SK-N-SH (cell line): ENCODE measurements around the gene PNO1. TPM values are rescaled to one million over a fixed set of nuclear protein-coding genes. Genes with fewer than 3 reads are reported as not detected.

Experiments used
- CTCF ChIA-PET: fragments of 300-600, 350-600 bp; formaldehyde crosslinking; extraction: SDS; loops from one replicate; lab custom pipeline; 2021; lab: Yijun Ruan, JAX
- POLR2A ChIA-PET: fragments of 350-600 bp; sonication (Branson Sonifier 250); formaldehyde crosslinking; extraction: SDS; loops from one replicate; lab custom pipeline; 2020; ENCODE audit warnings: antibody characterized with exemption, inconsistent platforms; lab: Yijun Ruan, JAX
- DNase-seq: peaks from one replicate; pipeline ENCODE4 v3.0.0; 2012
- H2AFZ ChIP-seq: fragments of 200-600 bp; sonication (generic); 2 replicates; pipeline ENCODE4 v1.8.1; 2016; ENCODE audit warnings: antibody characterized with exemption, mild to moderate bottlenecking, low read depth
- H3F3A ChIP-seq: fragments of 200-600 bp; sonication (generic); replicated peaks from 2 replicates; pipeline ENCODE3; 2016; ENCODE audit warnings: antibody characterized with exemption, mild to moderate bottlenecking; ENCODE audit not compliant: insufficient read depth
- H3K27ac ChIP-seq, 2 experiments: fragments of 200-500 bp in 1 of 2; fragments of 200-600 bp in 1 of 2; sonication (Bioruptor generic) in 1 of 2; sonication (generic), shearing (Covaris generic) in 1 of 2; 2 replicates each; pipeline versions ENCODE4 v1.5.1 to v1.6.1; 2014 to 2016; ENCODE audit warnings: low read depth in 2 of 2, inconsistent platforms in 1 of 2, low read length in 1 of 2, mild to moderate bottlenecking in 1 of 2, mixed read lengths in 1 of 2
- H3K27me3 ChIP-seq: fragments of 200-600 bp; sonication (generic), shearing (Covaris generic); 2 replicates; pipeline ENCODE4 v1.6.1; 2016; ENCODE audit warnings: mixed run types; ENCODE audit not compliant: insufficient read depth
- H3K36me3 ChIP-seq, 2 experiments: fragments of 200-500 bp in 1 of 2; fragments of 200-600 bp in 1 of 2; sonication (Bioruptor generic) in 1 of 2; sonication (generic) in 1 of 2; replicated peaks in 1 of 2; 2 replicates each; pipeline versions ENCODE3 to v1.5.1; 2014 to 2016; ENCODE audit warnings: low read length in 1 of 2, mild to moderate bottlenecking in 1 of 2; ENCODE audit not compliant: insufficient read depth in 2 of 2, control insufficient read depth in 1 of 2
- H3K4me1 ChIP-seq, 2 experiments: fragments of 200-500 bp in 1 of 2; fragments of 200-600 bp in 1 of 2; sonication (Bioruptor generic) in 1 of 2; sonication (generic), shearing (Covaris generic) in 1 of 2; 2 replicates each; pipeline versions ENCODE4 v1.5.1 to v1.6.1; 2014 to 2016; ENCODE audit warnings: low read depth in 1 of 2, low read length in 1 of 2, mixed run types in 1 of 2; ENCODE audit not compliant: insufficient read depth in 2 of 2, control insufficient read depth in 1 of 2
- H3K4me2 ChIP-seq: fragments of 200-600 bp; sonication (generic), shearing (Covaris generic); 2 replicates; pipeline ENCODE4 v1.6.1; 2017; ENCODE audit warnings: mixed run types
- H3K4me3 ChIP-seq, 2 experiments: fragments of 200-500 bp in 1 of 2; fragments of 200-600 bp in 1 of 2; sonication (Bioruptor generic) in 1 of 2; sonication (generic), shearing (Covaris generic) in 1 of 2; 2 replicates each; pipeline versions ENCODE4 v1.5.1 to v1.8.1; 2014 to 2016; ENCODE audit warnings: low read depth in 2 of 2, inconsistent platforms in 1 of 2, low read length in 1 of 2, mild to moderate bottlenecking in 1 of 2, mixed read lengths in 1 of 2, moderate library complexity in 1 of 2
- H3K79me2 ChIP-seq: fragments of 200-600 bp; sonication (generic); 2 replicates; pipeline ENCODE4 v1.8.1; 2017; ENCODE audit warnings: mild to moderate bottlenecking; ENCODE audit not compliant: insufficient read depth
- H3K9ac ChIP-seq: fragments of 200-600 bp; sonication (generic); 2 replicates; pipeline ENCODE4 v1.6.1; 2017; ENCODE audit warnings: mixed run types
- H3K9me2 ChIP-seq: fragments of 200-600 bp; sonication (generic); 2 replicates; pipeline ENCODE4 v1.6.1; 2017; ENCODE audit warnings: mixed run types
- H3K9me3 ChIP-seq: fragments of 200-600 bp; sonication (generic); 2 replicates; pipeline ENCODE4 v1.6.1; 2017; ENCODE audit warnings: mixed run types, mild to moderate bottlenecking, moderate library complexity
- H4K20me1 ChIP-seq: fragments of 200-600 bp; sonication (generic); 2 replicates; pipeline ENCODE4 v1.6.1; 2017; ENCODE audit warnings: mild to moderate bottlenecking, mixed run types; ENCODE audit not compliant: insufficient read depth
- EZH2phosphoT487 ChIP-seq: fragments of 200-600 bp; sonication (generic); IDR thresholded peaks from 2 replicates; pipeline ENCODE4 v1.6.1; 2017; ENCODE audit warnings: low read depth, mixed run types, mild to moderate bottlenecking, antibody characterized with exemption, moderate library complexity, borderline replicate concordance
- FOSL2 ChIP-seq: IDR thresholded peaks from 2 replicates; pipeline ENCODE4 v1.4.0; 2012; ENCODE audit warnings: low read depth, mild to moderate bottlenecking, moderate library complexity, borderline replicate concordance
- FOXM1 ChIP-seq: IDR thresholded peaks from 2 replicates; pipeline ENCODE4 v1.4.0; 2012; ENCODE audit warnings: low read depth, mild to moderate bottlenecking
- MXI1 ChIP-seq: IDR thresholded peaks from 2 replicates; pipeline ENCODE4 v1.6.1; 2012; ENCODE audit warnings: mild to moderate bottlenecking, low read depth, low read length, improper control_type of control experiment
- NFIC ChIP-seq: IDR thresholded peaks from 2 replicates; pipeline ENCODE4 v1.4.0; 2012; ENCODE audit warnings: borderline replicate concordance
- NRF1 ChIP-seq: IDR thresholded peaks from 2 replicates; pipeline ENCODE4 v1.6.1; 2012; ENCODE audit warnings: low read depth, mild to moderate bottlenecking, low read length
- RCOR1 ChIP-seq: fragments of 150-350 bp; IDR thresholded peaks from 2 replicates; pipeline ENCODE4 v1.6.1; 2017; ENCODE audit warnings: antibody characterized with exemption, low read length
- TCF12 ChIP-seq: IDR thresholded peaks from 2 replicates; pipeline ENCODE4 v1.4.0; 2012
- WGBS: methylation state at CpG from one replicate; pipeline ENCODE4 v1.1.6; 2017; ENCODE audit warnings: low lambda C conversion rate; 5-methylcytosine and 5-hydroxymethylcytosine counted together
- polyA plus RNA-seq, 3 experiments: library from polyadenylated mRNA; depleted of rRNA; stranded (reverse); fragments of >200 nt; gene quantifications; 2 replicates each; pipeline ENCODE4 v1.2.3, GENCODE V29; 2012
- TF ChIP-seq, protein P1 (sequence below): fragments of 150-350 bp; IDR thresholded peaks from 2 replicates; pipeline ENCODE4 v1.6.1; 2016; ENCODE audit warnings: mild to moderate bottlenecking, low read depth, low read length
- TF ChIP-seq, protein P2 (sequence below): IDR thresholded peaks from 2 replicates; pipeline ENCODE4 v1.4.0; 2012; ENCODE audit warnings: low read depth
- TF ChIP-seq, protein P3 (sequence below): IDR thresholded peaks from 2 replicates; pipeline ENCODE4; 2012

PNO1 gene
- polyA plus RNA-seq, 1 of the 3 experiments (the other 2 are of a cell fraction), result 20.6 TPM

GRCh38 chr2:68126561-68126960 lies 31.1 kb upstream of the PNO1 start:
- ChIA-PET CTCF (interaction anchor here (2.2 kb wide), 1 partner anchor 315 kb away, joined by 11 read pairs; no protein-coding TSS in a partner anchor), POLR2A (no interaction called here)
- Histone ChIP-seq H3K9me3 (no peaks in the 10 kb centered on the region), H3K79me2 (no peaks in the 10 kb centered on the region), H3K4me2 (no peak overlapping the region), H3K4me1 (peaks cover 0 to 2% of the 10 kb centered on the region in 2 experiments; a peak in 1 of 4 replicates), H3F3A (no peaks in the 10 kb centered on the region), H3K9ac (no peak overlapping the region), H2AFZ (no peak overlapping the region), H4K20me1 (no peaks in the 10 kb centered on the region), H3K9me2 (no peaks in the 10 kb centered on the region), H3K36me3 (peaks cover 10 to 11% of the 10 kb centered on the region in 2 experiments)
- DNase-seq, result no peak
- 94% methylated on average over 2 of the region's 2 CpGs for WGBS
- TF ChIP-seq TCF12, result no peak
- TF ChIP-seq FOXM1, result no peak
- no peak for TF ChIP-seq MXI1
- TF ChIP-seq, protein P1, sequence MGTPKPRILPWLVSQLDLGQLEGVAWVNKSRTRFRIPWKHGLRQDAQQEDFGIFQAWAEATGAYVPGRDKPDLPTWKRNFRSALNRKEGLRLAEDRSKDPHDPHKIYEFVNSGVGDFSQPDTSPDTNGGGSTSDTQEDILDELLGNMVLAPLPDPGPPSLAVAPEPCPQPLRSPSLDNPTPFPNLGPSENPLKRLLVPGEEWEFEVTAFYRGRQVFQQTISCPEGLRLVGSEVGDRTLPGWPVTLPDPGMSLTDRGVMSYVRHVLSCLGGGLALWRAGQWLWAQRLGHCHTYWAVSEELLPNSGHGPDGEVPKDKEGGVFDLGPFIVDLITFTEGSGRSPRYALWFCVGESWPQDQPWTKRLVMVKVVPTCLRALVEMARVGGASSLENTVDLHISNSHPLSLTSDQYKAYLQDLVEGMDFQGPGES, result no peak
- TF ChIP-seq, protein P2, sequence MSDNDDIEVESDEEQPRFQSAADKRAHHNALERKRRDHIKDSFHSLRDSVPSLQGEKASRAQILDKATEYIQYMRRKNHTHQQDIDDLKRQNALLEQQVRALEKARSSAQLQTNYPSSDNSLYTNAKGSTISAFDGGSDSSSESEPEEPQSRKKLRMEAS, result no peak
- TF ChIP-seq, protein P3, sequence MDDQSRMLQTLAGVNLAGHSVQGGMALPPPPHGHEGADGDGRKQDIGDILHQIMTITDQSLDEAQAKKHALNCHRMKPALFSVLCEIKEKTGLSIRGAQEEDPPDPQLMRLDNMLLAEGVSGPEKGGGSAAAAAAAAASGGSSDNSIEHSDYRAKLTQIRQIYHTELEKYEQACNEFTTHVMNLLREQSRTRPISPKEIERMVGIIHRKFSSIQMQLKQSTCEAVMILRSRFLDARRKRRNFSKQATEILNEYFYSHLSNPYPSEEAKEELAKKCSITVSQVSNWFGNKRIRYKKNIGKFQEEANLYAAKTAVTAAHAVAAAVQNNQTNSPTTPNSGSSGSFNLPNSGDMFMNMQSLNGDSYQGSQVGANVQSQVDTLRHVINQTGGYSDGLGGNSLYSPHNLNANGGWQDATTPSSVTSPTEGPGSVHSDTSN, result no peak
- TF ChIP-seq FOSL2, result no peak
- TF ChIP-seq RCOR1, result no peak
- TF ChIP-seq NRF1, result no peak
- TF ChIP-seq, all 33 proteins: peak for 0
- H3K27me3 ChIP-seq, result no peaks in the 10 kb centered on the region
- H3K27ac ChIP-seq, result no peak overlapping the region
- no peak overlapping the region for H3K4me3 ChIP-seq

- no peaks in the 10 kb centered on the region; a peak in 1 of 4 replicates for H3K4me1 ChIP-seq
- CTCF ChIA-PET, result interaction anchor here (2.2 kb wide), 1 partner anchor 314 kb away, joined by 11 read pairs; no protein-coding TSS in a partner anchor
- no peak for TF ChIP-seq NFIC
- TF ChIP-seq TCF12, result no peak
- TF ChIP-seq EZH2phosphoT487, result no peak
- TF ChIP-seq, all 33 proteins: peak for 0
- H4K20me1 ChIP-seq, result no peaks in the 10 kb centered on the region
- H3K9ac ChIP-seq, result no peak overlapping the region
- H3K79me2 ChIP-seq, result no peaks in the 10 kb centered on the region
- WGBS, result 60% methylated on average over 2 of the region's 2 CpGs
- no peak for DNase-seq
- no peaks in the 10 kb centered on the region for H3K9me3 ChIP-seq
- H3K9me2 ChIP-seq, result no peaks in the 10 kb centered on the region
- no peak overlapping the region for H3K4me2 ChIP-seq
- H3K4me3 ChIP-seq, result no peak overlapping the region
- no peak overlapping the region for H3K27ac ChIP-seq
- no peak overlapping the region for H2AFZ ChIP-seq
- H3K27me3 ChIP-seq, result no peaks in the 10 kb centered on the region
- POLR2A ChIA-PET, result no interaction called here
- no peaks in the 10 kb centered on the region for H3F3A ChIP-seq
- peaks cover 16 to 19% of the 10 kb centered on the region in 2 experiments for H3K36me3 ChIP-seq
Observed at GRCh38 chr2:68127358-68128242, 30.1 kb upstream of the PNO1 start.
